GM23248 (cell line): ENCODE results near the gene EIF4G1.

Experiments used
- EZH2 ChIP-seq: fragments of 200-600 bp; sonication (generic); IDR thresholded peaks from 2 replicates; pipeline ENCODE4 v1.6.1; 2018; ENCODE audit warnings: antibody characterized with exemption, mild to moderate bottlenecking; ENCODE audit not compliant: insufficient read depth, poor library complexity, severe bottlenecking
- EZH2phosphoT487 ChIP-seq: fragments of 200-600 bp; sonication (generic); IDR thresholded peaks from 2 replicates; pipeline ENCODE4 v1.6.1; 2018; ENCODE audit warnings: antibody characterized with exemption, moderate library complexity, mild to moderate bottlenecking, low read depth; ENCODE audit not compliant: insufficient read depth

- TF ChIP-seq EZH2phosphoT487 (no peak), EZH2 (no peak)
Observed at GRCh38 chr3:184333190-184333589, 18.8 kb downstream of the EIF4G1 start.
